ENCODE measurements around the gene SCRT2. TPM values are rescaled to one million over a fixed set of nuclear protein-coding genes. Genes with fewer than 3 reads are reported as not detected.

The SCRT2 gene
- total and polyA plus RNA-seq, 7 donors = not detected

GRCh38 chr20:664576-664975 is 11.0 kb downstream of the SCRT2 start:
- H3K27ac ChIP-seq = no peak overlapping the region
- peaks cover 23 to 84% (median 52%) of the 10 kb centered on the region in 3 donors for H3K27me3 ChIP-seq
- 37 to 43% methylated on average over 13 of the region's 13 CpGs for WGBS, 2 donors
- no peaks in the 10 kb centered on the region for H3K36me3 ChIP-seq
- no peak for DNase-seq
- TF ChIP-seq POLR2AphosphoS5 (IDR thresholded peaks at IDR 0.05) (no peak), EP300 (IDR thresholded peaks at IDR 0.05) (no peak), POLR2A (IDR thresholded peaks at IDR 0.05) (no peak), CTCF (IDR thresholded peaks at IDR 0.05) (no peak)
- no peak overlapping the region for H3K4me3 ChIP-seq
- intact Hi-C loops (cut with DNase I) = no loop called here
- H3K4me1 ChIP-seq = peaks cover 0 to 10% (median 0%) of the 10 kb centered on the region in 4 donors
- no peaks in the 10 kb centered on the region for H3K9me3 ChIP-seq

GRCh38 chr20:664151-664550 is 11.5 kb downstream of the SCRT2 start:
- intact Hi-C loops (cut with DNase I) = no loop called here
- TF ChIP-seq POLR2AphosphoS5 (IDR thresholded peaks at IDR 0.05) (no peak), CTCF (IDR thresholded peaks at IDR 0.05) (no peak), EP300 (IDR thresholded peaks at IDR 0.05) (no peak), POLR2A (IDR thresholded peaks at IDR 0.05) (no peak)

GRCh38 chr20:663315-664090 is 12.1 kb downstream of the SCRT2 start:
- TF ChIP-seq CTCF (IDR thresholded peaks at IDR 0.05) (no peak), POLR2AphosphoS5 (IDR thresholded peaks at IDR 0.05) (no peak), EP300 (IDR thresholded peaks at IDR 0.05) (no peak), POLR2A (IDR thresholded peaks at IDR 0.05) (no peak)
- DNase-seq = no peak
- H3K4me3 ChIP-seq = no peak overlapping the region
- H3K4me1 ChIP-seq = peaks cover 0 to 10% (median 0%) of the 10 kb centered on the region in 4 donors
- H3K27ac ChIP-seq = no peak overlapping the region
- no peaks in the 10 kb centered on the region for H3K9me3 ChIP-seq
- WGBS, 2 donors = 6 to 8% methylated on average over 84 of the region's 84 CpGs
- no peaks in the 10 kb centered on the region for H3K36me3 ChIP-seq
- H3K27me3 ChIP-seq = peaks cover 23 to 94% (median 52%) of the 10 kb centered on the region in 3 donors
- intact Hi-C loops (cut with DNase I) = no loop called here

More at GRCh38 chr20:664151-664550, 11.5 kb downstream of the SCRT2 start:
- DNase-seq = no peak
- Histone ChIP-seq H3K4me3 (no peak overlapping the region), H3K9me3 (no peaks in the 10 kb centered on the region), H3K27ac (no peak overlapping the region), H3K4me1 (peaks cover 0 to 10% (median 0%) of the 10 kb centered on the region in 4 donors), H3K36me3 (no peaks in the 10 kb centered on the region), H3K27me3 (peaks cover 23 to 88% (median 52%) of the 10 kb centered on the region in 3 donors)
- WGBS, 2 donors = 6 to 25% methylated on average over 60 of the region's 60 CpGs

GRCh38 chr20:662277-663192 is 13.1 kb downstream of the SCRT2 start:
- H3K9me3 ChIP-seq = no peaks in the 10 kb centered on the region
- 28 to 37% methylated on average over 16 of the region's 16 CpGs for WGBS, 2 donors
- H3K4me3 ChIP-seq = no peak overlapping the region
- no peaks in the 10 kb centered on the region for H3K36me3 ChIP-seq
- H3K27me3 ChIP-seq = peaks cover 23 to 93% (median 52%) of the 10 kb centered on the region in 3 donors
- H3K4me1 ChIP-seq = peaks cover 0 to 10% (median 0%) of the 10 kb centered on the region in 4 donors
- DNase-seq = no peak
- H3K27ac ChIP-seq = no peak overlapping the region
- TF ChIP-seq POLR2AphosphoS5 (IDR thresholded peaks at IDR 0.05) (no peak), CTCF (IDR thresholded peaks at IDR 0.05) (no peak), EP300 (IDR thresholded peaks at IDR 0.05) (no peak), POLR2A (IDR thresholded peaks at IDR 0.05) (no peak)
- intact Hi-C loops (cut with DNase I) = no loop called here

All from sigmoid colon (tissue), 7 donors.